CD14-positive monocyte (primary cell): Measurements from ENCODE around the gene ATP8A1. TPM values are rescaled to one million over a fixed set of nuclear protein-coding genes. Genes with fewer than 3 reads are reported as not detected.

ENCODE experiments used
- DNase-seq, 3 donors: peaks; one replicate each; pipeline ENCODE4 v3.0.0-alpha.2; 2011 to 2022
- H2AFZ ChIP-seq: 2 replicates; pipeline ENCODE4 v1.6.0; 2012; ENCODE audit warnings: mild to moderate bottlenecking, low read depth, low read length, inconsistent platforms; ENCODE audit not compliant: insufficient read depth, poor library complexity, severe bottlenecking
- H3K27ac ChIP-seq, 2 donors: 1 replicate in 1 of 2; 2 replicates in 1 of 2; pipeline ENCODE4 v1.5.1; 2012 to 2013; ENCODE audit warnings: low read length in 2 of 2, control low read depth in 1 of 2, inconsistent platforms in 1 of 2, low read depth in 1 of 2, mild to moderate bottlenecking in 1 of 2
- H3K27me3 ChIP-seq, 2 donors: one replicate each; pipeline versions ENCODE4 v1.6.0 to v1.6.1; 2011 to 2013; ENCODE audit warnings: low read length in 2 of 2; ENCODE audit not compliant: control insufficient read depth in 2 of 2, insufficient read depth in 2 of 2
- H3K36me3 ChIP-seq, 2 donors: replicated peaks in 1 of 2; 1 replicate in 1 of 2; 2 replicates in 1 of 2; pipeline versions ENCODE4 v1.5.1 to v1.6.1; 2012 to 2013; ENCODE audit warnings: low read length in 2 of 2, control low read depth in 1 of 2, inconsistent platforms in 1 of 2, mild to moderate bottlenecking in 1 of 2; ENCODE audit not compliant: insufficient read depth in 2 of 2, control insufficient read depth in 1 of 2
- H3K4me1 ChIP-seq, 2 donors: 1 replicate in 1 of 2; 2 replicates in 1 of 2; pipeline versions ENCODE4 v1.5.1 to v1.6.1; 2012 to 2013; ENCODE audit warnings: low read length in 2 of 2, control low read depth in 1 of 2, inconsistent platforms in 1 of 2, mild to moderate bottlenecking in 1 of 2, moderate library complexity in 1 of 2; ENCODE audit not compliant: insufficient read depth in 2 of 2, control insufficient read depth in 1 of 2
- H3K4me2 ChIP-seq: replicated peaks from 2 replicates; pipeline ENCODE3; 2012; ENCODE audit warnings: low read length, moderate library complexity, mild to moderate bottlenecking; ENCODE audit not compliant: poor library complexity, severe bottlenecking; ENCODE audit errors: extremely low read depth
- H3K4me3 ChIP-seq, 3 experiments: fragments of 200-600 bp in 1 of 3; sonication (generic) in 1 of 3; replicated peaks in 1 of 3; 1 replicate in 2 of 3; 2 replicates in 1 of 3; pipeline ENCODE4 v1.5.1; 2011 to 2013; ENCODE audit warnings: low read length in 3 of 3, mild to moderate bottlenecking in 3 of 3, control low read depth in 2 of 3, low read depth in 2 of 3, inconsistent platforms in 1 of 3, moderate library complexity in 1 of 3
- H3K79me2 ChIP-seq: 2 replicates; pipeline ENCODE4 v1.6.0; 2012; ENCODE audit warnings: mild to moderate bottlenecking, control low read depth, inconsistent platforms, low read length, moderate library complexity; ENCODE audit not compliant: insufficient read depth
- H3K9ac ChIP-seq: 2 replicates; pipeline ENCODE4 v1.6.0; 2017; ENCODE audit warnings: low read length, mild to moderate bottlenecking; ENCODE audit not compliant: insufficient read depth, poor library complexity, severe bottlenecking
- H3K9me3 ChIP-seq, 2 donors: replicated peaks in 1 of 2; 1 replicate in 1 of 2; 2 replicates in 1 of 2; pipeline versions ENCODE4 v1.5.1 to v1.6.1; 2012 to 2013; ENCODE audit warnings: low read length in 2 of 2, control low read depth in 1 of 2; ENCODE audit not compliant: control insufficient read depth in 1 of 2, insufficient read depth in 1 of 2
- H4K20me1 ChIP-seq: 2 replicates; pipeline ENCODE4 v1.6.0; 2012; ENCODE audit warnings: mild to moderate bottlenecking, low read length, control low read depth, moderate library complexity; ENCODE audit not compliant: insufficient read depth
- H3K27ac Mint-ChIP-seq, 7 donors: one replicate each; pipeline ENCODE4 v1.8.0; 2020; ENCODE audit warnings: mild to moderate bottlenecking in 7 of 7, mixed read lengths in 7 of 7, moderate library complexity in 6 of 7, inconsistent platforms in 2 of 7
- H3K27me3 Mint-ChIP-seq, 3 donors: one replicate each; pipeline ENCODE4 v1.8.0; 2021 to 2022; ENCODE audit warnings: low read depth in 3 of 3, mild to moderate bottlenecking in 3 of 3, mixed read lengths in 3 of 3, moderate library complexity in 3 of 3, inconsistent platforms in 1 of 3
- H3K36me3 Mint-ChIP-seq, 2 donors: one replicate each; pipeline ENCODE4 v1.8.0; 2020; ENCODE audit warnings: mixed read lengths in 2 of 2, inconsistent platforms in 1 of 2, mild to moderate bottlenecking in 1 of 2
- H3K4me1 Mint-ChIP-seq: one replicate; pipeline ENCODE4 v1.8.0; 2020; ENCODE audit warnings: mild to moderate bottlenecking, mixed read lengths
- H3K4me3 Mint-ChIP-seq, 2 donors: one replicate each; pipeline ENCODE4 v1.8.0; 2020; ENCODE audit warnings: mild to moderate bottlenecking in 2 of 2, mixed read lengths in 2 of 2, moderate library complexity in 1 of 2
- H3K9me3 Mint-ChIP-seq, 7 donors: one replicate each; pipeline ENCODE4 v1.8.0; 2020 to 2022; ENCODE audit warnings: mixed read lengths in 7 of 7, mild to moderate bottlenecking in 6 of 7, moderate library complexity in 6 of 7, inconsistent platforms in 2 of 7
- CTCF ChIP-seq: fragments of 200-600 bp; IDR thresholded peaks from one replicate; pipeline ENCODE4 v1.8.0; 2022; ENCODE audit warnings: antibody characterized with exemption, mild to moderate bottlenecking
- WGBS: methylation state at CpG from one replicate; pipeline ENCODE4 v1.1.5; 2013; ENCODE audit warnings: missing lambda C conversion rate; ENCODE audit not compliant: insufficient coverage; 5-methylcytosine and 5-hydroxymethylcytosine counted together
- intact Hi-C, 2 donors: fragments of 100-400 bp; cut with micrococcal nuclease; formaldehyde crosslinking; loops; one replicate each; pipeline versions ENCODE4 v1.15.0 to v1.15.1; 2023
- polyA plus RNA-seq, 3 donors: library from polyadenylated mRNA; depleted of rRNA in 1 of 3; unstranded in 2 of 3; stranded (reverse) in 1 of 3; fragments of 300-500 nt in 2 of 3; fragments of >200 nt in 1 of 3; fragmentation: Illumina TruSeq in 2 of 3; gene quantifications; 1 replicate in 2 of 3; 2 replicates in 1 of 3; pipeline ENCODE4 v1.2.3, GENCODE V29; 2012 to 2021

Gene ATP8A1
- polyA plus RNA-seq, 3 donors: 2.2 to 10.8 (median 3.2) TPM

DNA sequence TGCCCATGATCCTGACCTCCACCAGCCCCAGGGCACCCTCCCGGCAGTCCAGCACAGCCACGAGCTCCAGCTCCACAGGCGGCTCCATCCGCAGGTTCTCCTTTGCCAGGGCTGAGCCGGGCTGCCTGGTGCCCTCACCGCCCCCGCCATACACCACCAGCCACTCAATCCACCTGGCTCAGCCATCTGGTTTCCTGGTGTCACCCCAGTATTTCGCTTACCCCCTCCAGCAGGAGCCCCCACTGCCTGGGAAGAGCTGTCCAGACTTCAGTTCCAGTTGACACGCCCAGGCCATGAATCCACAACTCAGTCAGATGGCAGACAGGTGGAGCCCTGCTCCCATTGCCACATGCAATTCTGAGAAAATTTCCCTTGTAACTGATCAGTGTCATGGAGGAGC lies 255.7 kb downstream of the ATP8A1 start:
- peak overlapping the region in 2 of 7 donors; percentile 5 to 20 for H3K27ac Mint-ChIP-seq
- 64% methylated on average over 9 of the region's 9 CpGs for WGBS
- H3K4me3 Mint-ChIP-seq: peak overlapping the region in 1 of 2 donors; percentile 69
- H3K27me3 Mint-ChIP-seq: peaks cover 58 to 62% (median 60%) of the 10 kb centered on the region in 3 donors
- H3K27me3 ChIP-seq: peaks cover 38 to 67% of the 10 kb centered on the region in 2 donors
- H3K9ac ChIP-seq: no peak overlapping the region
- peaks cover 26% of the 10 kb centered on the region for H3K4me1 Mint-ChIP-seq
- no peak for DNase-seq
- H3K4me2 ChIP-seq: no peak overlapping the region
- H3K4me1 ChIP-seq: peaks cover 24 to 28% of the 10 kb centered on the region in 2 donors
- TF ChIP-seq CTCF: no peak
- no peak overlapping the region for H3K4me3 ChIP-seq
- H2AFZ ChIP-seq: no peak overlapping the region
- peaks cover 0 to 17% (median 7%) of the 10 kb centered on the region in 7 donors for H3K9me3 Mint-ChIP-seq
- H3K79me2 ChIP-seq: no peaks in the 10 kb centered on the region
- intact Hi-C loops: no loop called here
- no peak overlapping the region for H3K27ac ChIP-seq
- H3K36me3 ChIP-seq: no peaks in the 10 kb centered on the region
- peaks cover 2 to 3% of the 10 kb centered on the region in 2 donors for H3K36me3 Mint-ChIP-seq
- H3K9me3 ChIP-seq: peaks cover 0 to 18% of the 10 kb centered on the region in 2 donors
- no peaks in the 10 kb centered on the region for H4K20me1 ChIP-seq

- intact Hi-C loops: no loop called here
- H3K4me3 ChIP-seq: no peak overlapping the region
- 16% methylated on average over 7 of the region's 10 CpGs for WGBS
- H3K4me3 Mint-ChIP-seq: peak overlapping the region in 1 of 2 donors; percentile 87
- peaks cover 24 to 28% of the 10 kb centered on the region in 2 donors for H3K4me1 ChIP-seq
- H3K4me1 Mint-ChIP-seq: peaks cover 26% of the 10 kb centered on the region
- no peak overlapping the region for H3K9ac ChIP-seq
- no peak for TF ChIP-seq CTCF
- H2AFZ ChIP-seq: no peak overlapping the region
- DNase-seq: no peak
- peaks cover 73 to 74% (median 73%) of the 10 kb centered on the region in 3 donors for H3K27me3 Mint-ChIP-seq
- no peaks in the 10 kb centered on the region for H4K20me1 ChIP-seq
- H3K9me3 Mint-ChIP-seq: peaks cover 0 to 17% (median 7%) of the 10 kb centered on the region in 7 donors
- no peak overlapping the region for H3K27ac ChIP-seq
- H3K36me3 ChIP-seq: no peaks in the 10 kb centered on the region
- H3K27me3 ChIP-seq: peaks cover 54 to 84% of the 10 kb centered on the region in 2 donors
- no peak overlapping the region for H3K4me2 ChIP-seq
- peaks cover 2 to 3% of the 10 kb centered on the region in 2 donors for H3K36me3 Mint-ChIP-seq
- peaks cover 0 to 18% of the 10 kb centered on the region in 2 donors for H3K9me3 ChIP-seq
- H3K79me2 ChIP-seq: no peaks in the 10 kb centered on the region
- H3K27ac Mint-ChIP-seq: no peak overlapping the region
Measured at GRCh38 chr4:42399393-42399792, 257.5 kb downstream of the ATP8A1 start.
